BLaER1 treated with 17β-estradiol and CSF1 and Interleukin-3, amounts not matched to agents 10 nM and 100 nM (cell line): ENCODE results near the gene MCTP1.

Source experiments
- H3K27ac ChIP-seq, 11 experiments: shearing (Covaris generic); formaldehyde crosslinking; 2 replicates each; pipeline ENCODE4 v1.8.1; 2022
- H3K27me3 ChIP-seq, 11 experiments: shearing (Covaris generic); formaldehyde crosslinking; 2 replicates each; pipeline ENCODE4 v1.8.1; 2022
- H3K36me3 ChIP-seq, 11 experiments: shearing (Covaris generic); formaldehyde crosslinking; 2 replicates each; pipeline ENCODE4 v1.8.1; 2022
- H3K4me1 ChIP-seq, 10 experiments: shearing (Covaris generic); formaldehyde crosslinking; 2 replicates each; pipeline ENCODE4 v1.8.1; 2022
- H3K4me2 ChIP-seq, 11 experiments: shearing (Covaris generic); formaldehyde crosslinking; 2 replicates each; pipeline ENCODE4 v1.8.1; 2022
- H3K4me3 ChIP-seq, 10 experiments: shearing (Covaris generic); formaldehyde crosslinking; 2 replicates each; pipeline ENCODE4 v1.8.1; 2022
- H3K9ac ChIP-seq, 11 experiments: shearing (Covaris generic); formaldehyde crosslinking; 2 replicates each; pipeline ENCODE4 v1.8.1; 2022
- H3K9me3 ChIP-seq, 11 experiments: shearing (Covaris generic); formaldehyde crosslinking; replicated peaks in 1 of 11; 2 replicates each; pipeline ENCODE4 v1.8.1; 2022
- H4K20me1 ChIP-seq, 11 experiments: shearing (Covaris generic); formaldehyde crosslinking; 2 replicates each; pipeline ENCODE4 v1.8.1; 2022
- Cebpa-rat ChIP-seq, 11 experiments: shearing (Covaris generic); IDR thresholded peaks; 2 replicates each; pipeline ENCODE4 v1.8.1; 2022

MCTP1 gene

GRCh38 chr5:95075111-95075510 lies 209.8 kb downstream of the MCTP1 start:
- peaks cover 0 to 90% (median 18%) of the 10 kb centered on the region in 10 experiments; a peak in 15 of 20 replicates for H3K4me1 ChIP-seq
- H3K27me3 ChIP-seq: no peaks in the 10 kb centered on the region; a peak in 1 of 22 replicates
- no peak for TF ChIP-seq Cebpa-rat (IDR thresholded peaks at IDR 0.05)
- H4K20me1 ChIP-seq: peaks cover 0 to 99% (median 8%) of the 10 kb centered on the region in 11 experiments; a peak in 13 of 22 replicates
- peak overlapping the region in 5 of 11 experiments; percentile 18 to 99 (median 86); a peak in 9 of 22 replicates for H3K4me2 ChIP-seq
- H3K27ac ChIP-seq: no peak overlapping the region
- H3K9me3 ChIP-seq: peaks cover 0 to 15% (median 0%) of the 10 kb centered on the region in 11 experiments; a peak in 5 of 22 replicates
- no peak overlapping the region for H3K9ac ChIP-seq
- H3K4me3 ChIP-seq: no peak overlapping the region
- peaks cover 0 to 42% (median 0%) of the 10 kb centered on the region in 11 experiments; a peak in 8 of 22 replicates for H3K36me3 ChIP-seq

DNA sequence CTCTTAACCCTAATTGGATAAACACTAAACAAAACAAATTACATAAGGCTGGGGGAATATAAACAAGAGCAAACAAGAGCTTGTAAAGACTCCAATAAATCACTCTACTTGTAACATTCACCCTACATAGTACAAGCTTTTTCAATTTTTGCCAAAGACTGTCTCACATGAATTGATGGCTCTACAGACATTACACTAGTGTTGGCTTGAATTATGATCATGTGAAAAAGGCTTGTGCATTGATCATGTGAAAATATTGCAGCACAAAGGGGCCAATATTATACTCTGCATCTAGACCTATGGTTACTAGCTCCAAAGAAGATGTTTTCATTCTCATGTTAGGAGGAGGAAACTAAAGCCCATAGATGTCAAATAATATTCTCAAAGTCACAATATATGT lies 212.6 kb downstream of the MCTP1 start:
- peaks cover 0 to 41% (median 0%) of the 10 kb centered on the region in 11 experiments; a peak in 8 of 22 replicates for H3K36me3 ChIP-seq
- peak overlapping the region in 2 of 11 experiments; percentile 95 to 99; a peak in 3 of 22 replicates for H3K4me2 ChIP-seq
- H3K9ac ChIP-seq: no peak overlapping the region
- no peak for TF ChIP-seq Cebpa-rat (IDR thresholded peaks at IDR 0.05)
- peaks cover 0 to 98% (median 13%) of the 10 kb centered on the region in 11 experiments; a peak in 13 of 22 replicates for H4K20me1 ChIP-seq
- H3K9me3 ChIP-seq: peaks cover 0 to 5% (median 0%) of the 10 kb centered on the region in 11 experiments; a peak in 4 of 22 replicates
- H3K4me3 ChIP-seq: no peak overlapping the region
- H3K27me3 ChIP-seq: no peaks in the 10 kb centered on the region
- no peak overlapping the region for H3K27ac ChIP-seq
- H3K4me1 ChIP-seq: peaks cover 0 to 98% (median 24%) of the 10 kb centered on the region in 10 experiments; a peak in 15 of 20 replicates

DNA sequence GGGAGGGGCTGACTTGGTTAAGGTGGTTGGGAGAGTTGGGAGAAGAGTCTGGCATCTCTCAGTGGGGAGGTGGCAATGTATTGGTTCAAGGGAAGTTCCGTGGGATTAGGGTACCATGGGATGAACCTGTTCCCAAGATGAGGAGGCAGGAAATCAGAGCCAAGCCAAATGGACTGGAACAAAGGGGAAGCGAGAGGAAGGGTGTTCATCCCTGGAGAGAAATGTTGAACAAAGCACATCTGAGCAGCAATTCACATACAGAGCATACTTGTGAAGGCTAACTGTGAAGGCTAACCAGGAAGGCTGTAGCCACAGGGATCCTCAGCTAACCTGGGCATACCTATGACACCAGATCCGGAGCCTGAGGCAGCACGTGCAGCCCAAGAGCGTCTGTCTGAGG lies 214.0 kb downstream of the MCTP1 start:
- peaks cover 0 to 95% (median 23%) of the 10 kb centered on the region in 10 experiments; a peak in 15 of 20 replicates for H3K4me1 ChIP-seq
- no peak overlapping the region for H3K9ac ChIP-seq
- H3K36me3 ChIP-seq: peaks cover 0 to 39% (median 0%) of the 10 kb centered on the region in 11 experiments; a peak in 8 of 22 replicates
- H3K4me2 ChIP-seq: peak overlapping the region in 7 of 11 experiments; percentile 15 to 99 (median 72); a peak in 13 of 22 replicates
- no peak overlapping the region for H3K27ac ChIP-seq
- no peaks in the 10 kb centered on the region for H3K27me3 ChIP-seq
- 0 out of 22 replicates have a peak, but pooled peaks cover 0 to 5% (median 0%) of the 10 kb centered on the region in 11 experiments for H3K9me3 ChIP-seq
- H4K20me1 ChIP-seq: peaks cover 0 to 98% (median 13%) of the 10 kb centered on the region in 11 experiments; a peak in 13 of 22 replicates
- TF ChIP-seq Cebpa-rat (IDR thresholded peaks at IDR 0.05): no peak
- no peak overlapping the region for H3K4me3 ChIP-seq

- Histone ChIP-seq H3K4me2 (peak overlapping the region in 10 of 11 experiments; percentile 2 to 99 (median 58); a peak in 15 of 22 replicates), H3K36me3 (peaks cover 0 to 39% (median 0%) of the 10 kb centered on the region in 11 experiments; a peak in 8 of 22 replicates), H3K9me3 (0 out of 22 replicates have a peak, but pooled peaks cover 0 to 5% (median 0%) of the 10 kb centered on the region in 11 experiments), H3K27me3 (no peaks in the 10 kb centered on the region), H3K27ac (no peak overlapping the region), H3K4me1 (peaks cover 0 to 95% (median 23%) of the 10 kb centered on the region in 10 experiments; a peak in 15 of 20 replicates), H3K4me3 (0 out of 20 replicates have a peak overlapping the region, but pooled peaks of 1 of the 10 experiments have one; percentile 27), H4K20me1 (peaks cover 0 to 98% (median 13%) of the 10 kb centered on the region in 11 experiments; a peak in 13 of 22 replicates), H3K9ac (no peak overlapping the region)
- TF ChIP-seq Cebpa-rat (IDR thresholded peaks at IDR 0.05): no peak
These were observed 214.4 kb downstream of the MCTP1 start for GRCh38 chr5:95070453-95070852.

DNA sequence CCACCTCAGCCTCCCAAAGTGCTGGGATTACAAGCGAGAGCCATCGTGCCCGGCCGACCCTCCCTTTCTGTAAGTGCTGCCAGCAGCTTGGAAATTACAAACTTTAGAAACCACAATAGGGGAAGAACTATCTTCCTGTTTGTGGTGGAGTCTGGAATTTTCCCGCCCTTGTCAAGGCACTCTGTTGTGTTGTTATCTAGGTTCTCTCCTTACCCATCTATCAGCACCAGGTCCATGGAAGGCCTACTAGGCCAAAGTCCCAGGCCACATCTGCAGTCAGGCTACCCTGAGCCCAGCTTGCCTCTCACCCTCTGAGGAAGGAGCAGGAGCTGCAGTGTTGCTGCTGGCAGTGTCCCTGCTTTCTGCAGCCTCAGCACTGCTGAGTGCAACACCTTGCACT lies 214.9 kb downstream of the MCTP1 start:
- no peak overlapping the region for H3K27ac ChIP-seq
- no peaks in the 10 kb centered on the region for H3K27me3 ChIP-seq
- H3K4me2 ChIP-seq: peak overlapping the region in 10 of 11 experiments; percentile 2 to 99 (median 58); a peak in 16 of 22 replicates
- no peak for TF ChIP-seq Cebpa-rat (IDR thresholded peaks at IDR 0.05)
- 0 out of 22 replicates have a peak, but pooled peaks cover 0 to 5% (median 0%) of the 10 kb centered on the region in 11 experiments for H3K9me3 ChIP-seq
- peak overlapping the region in 1 of 10 experiments; percentile 27; a peak in 1 of 20 replicates for H3K4me3 ChIP-seq
- H4K20me1 ChIP-seq: peaks cover 0 to 95% (median 13%) of the 10 kb centered on the region in 11 experiments; a peak in 13 of 22 replicates
- no peak overlapping the region for H3K9ac ChIP-seq
- peaks cover 0 to 90% (median 22%) of the 10 kb centered on the region in 10 experiments; a peak in 15 of 20 replicates for H3K4me1 ChIP-seq
- H3K36me3 ChIP-seq: peaks cover 0 to 39% (median 0%) of the 10 kb centered on the region in 11 experiments; a peak in 8 of 22 replicates

DNA sequence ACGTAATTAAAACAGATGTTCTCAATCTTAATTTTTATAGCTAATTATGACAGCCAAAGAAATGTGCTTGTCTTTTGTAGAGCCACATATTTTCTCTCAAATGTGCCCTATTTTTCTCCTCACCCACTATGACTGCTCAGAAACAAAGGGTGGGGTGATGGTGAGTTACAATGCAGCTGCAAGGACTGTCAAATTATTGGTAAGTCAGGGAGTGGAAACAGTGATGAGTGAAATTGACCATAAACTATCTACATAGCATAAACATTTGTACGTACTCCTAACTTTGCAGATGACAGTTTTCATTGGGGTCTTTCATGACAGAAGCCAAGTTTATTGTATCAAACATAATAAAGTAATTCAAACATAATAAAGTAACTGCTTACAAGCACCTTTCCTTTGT lies 215.9 kb downstream of the MCTP1 start:
- H3K4me3 ChIP-seq: no peak overlapping the region

DNA sequence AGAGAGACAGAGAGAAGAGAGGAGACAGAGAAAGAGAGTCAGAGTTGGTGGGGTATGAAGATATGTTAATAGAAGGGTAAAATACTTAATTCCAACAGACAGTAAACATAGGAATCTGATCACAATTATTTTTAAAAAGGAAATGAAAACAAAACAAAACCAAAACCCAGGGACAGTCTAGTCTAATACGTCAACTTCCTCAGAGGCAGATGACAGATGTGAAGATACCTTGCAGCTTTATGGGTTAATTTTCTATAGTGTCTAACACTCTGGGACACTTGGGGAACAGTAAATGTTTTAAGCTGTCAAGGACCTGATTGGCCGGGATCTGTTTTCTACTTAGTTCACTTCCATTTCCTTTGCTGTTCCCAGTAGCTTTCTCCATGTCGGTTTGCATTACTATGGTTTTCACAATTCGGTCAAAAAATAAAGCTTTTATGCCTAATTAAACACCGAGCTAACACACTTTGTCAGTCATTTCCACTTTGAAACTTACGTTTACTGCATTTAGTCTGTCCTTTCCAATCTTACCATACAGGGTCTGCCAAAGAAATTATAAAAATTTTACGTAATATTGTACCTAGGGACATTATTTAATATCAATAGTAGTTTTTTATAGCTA lies 216.5 kb downstream of the MCTP1 start:
- H3K4me3 ChIP-seq: no peak overlapping the region
- no peak overlapping the region for H3K9ac ChIP-seq
- no peak overlapping the region; a peak in 1 of 22 replicates for H3K27ac ChIP-seq
- no peak for TF ChIP-seq Cebpa-rat (IDR thresholded peaks at IDR 0.05)
- peak overlapping the region in 4 of 11 experiments; percentile 15 to 99 (median 62); a peak in 6 of 22 replicates for H3K4me2 ChIP-seq
- H4K20me1 ChIP-seq: peaks cover 0 to 95% (median 17%) of the 10 kb centered on the region in 11 experiments; a peak in 13 of 22 replicates
- peaks cover 0 to 84% (median 21%) of the 10 kb centered on the region in 10 experiments; a peak in 15 of 20 replicates for H3K4me1 ChIP-seq
- H3K9me3 ChIP-seq: 0 out of 22 replicates have a peak, but pooled peaks cover 0 to 5% (median 0%) of the 10 kb centered on the region in 11 experiments
- H3K36me3 ChIP-seq: peaks cover 0 to 44% (median 0%) of the 10 kb centered on the region in 11 experiments; a peak in 8 of 22 replicates
- H3K27me3 ChIP-seq: no peaks in the 10 kb centered on the region

More for the DNA sequence above, 215.9 kb downstream of the MCTP1 start:
- Histone ChIP-seq H3K9me3 (0 out of 22 replicates have a peak, but pooled peaks cover 0 to 5% (median 0%) of the 10 kb centered on the region in 11 experiments), H3K4me2 (peak overlapping the region in 4 of 11 experiments; percentile 62 to 99 (median 86); a peak in 4 of 22 replicates), H3K36me3 (peaks cover 0 to 44% (median 0%) of the 10 kb centered on the region in 11 experiments; a peak in 8 of 22 replicates), H3K4me1 (peaks cover 0 to 88% (median 21%) of the 10 kb centered on the region in 10 experiments; a peak in 15 of 20 replicates), H3K27me3 (no peaks in the 10 kb centered on the region), H4K20me1 (peaks cover 0 to 95% (median 13%) of the 10 kb centered on the region in 11 experiments; a peak in 13 of 22 replicates), H3K27ac (no peak overlapping the region; a peak in 1 of 22 replicates), H3K9ac (no peak overlapping the region)
- TF ChIP-seq Cebpa-rat (IDR thresholded peaks at IDR 0.05): no peak

GRCh38 chr5:95066048-95066447 lies 218.8 kb downstream of the MCTP1 start:
- H3K27ac ChIP-seq: no peak overlapping the region
- H3K36me3 ChIP-seq: peaks cover 0 to 38% (median 0%) of the 10 kb centered on the region in 11 experiments; a peak in 6 of 22 replicates
- peaks cover 0 to 69% (median 19%) of the 10 kb centered on the region in 10 experiments; a peak in 15 of 20 replicates for H3K4me1 ChIP-seq
- peak overlapping the region in 2 of 11 experiments; percentile 39 to 50; a peak in 2 of 22 replicates for H3K4me2 ChIP-seq
- H4K20me1 ChIP-seq: peaks cover 0 to 94% (median 18%) of the 10 kb centered on the region in 11 experiments; a peak in 12 of 22 replicates
- no peak overlapping the region for H3K9ac ChIP-seq
- no peak for TF ChIP-seq Cebpa-rat (IDR thresholded peaks at IDR 0.05)
- H3K4me3 ChIP-seq: no peak overlapping the region
- no peaks in the 10 kb centered on the region for H3K9me3 ChIP-seq
- no peaks in the 10 kb centered on the region for H3K27me3 ChIP-seq
